Measurements from ENCODE around the gene SMC1B. TPM values are rescaled to one million over a fixed set of nuclear protein-coding genes. Genes with fewer than 3 reads are reported as not detected.

Gene SMC1B
- total RNA-seq, 4 donors from 2014 or later = 0.35 TPM; not detected in 3

DNA sequence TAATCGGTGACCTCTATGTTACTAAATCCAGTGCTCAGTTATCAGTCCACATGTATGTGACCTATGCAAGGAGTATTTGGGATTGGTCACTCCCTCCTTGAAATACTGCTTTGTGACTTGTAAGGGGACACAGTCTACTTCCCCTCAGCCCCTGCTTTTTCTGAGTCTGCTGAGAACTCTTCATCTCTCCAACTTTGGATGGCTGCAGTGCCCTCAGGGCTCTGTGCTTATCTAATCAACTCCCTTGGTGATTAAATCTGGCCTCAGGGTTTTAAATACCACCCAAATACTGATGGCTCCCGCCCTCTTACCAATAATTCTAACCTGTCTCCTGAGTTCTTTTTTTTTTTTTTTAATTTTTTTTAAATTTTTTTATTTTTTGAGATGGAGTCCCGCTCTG is 63.5 kb downstream of the SMC1B start:
- H3K4me1 ChIP-seq = no peaks in the 10 kb centered on the region
- intact Hi-C loops (cut with DNase I; ENCODE audit: low total_unique reads) = no loop called here
- no peak overlapping the region for H3K4me3 ChIP-seq
- no peaks in the 10 kb centered on the region for H3K27me3 ChIP-seq
- H3K36me3 ChIP-seq = no peaks in the 10 kb centered on the region
- no peaks in the 10 kb centered on the region for H3K9me3 ChIP-seq
- TF ChIP-seq POLR2A (IDR thresholded peaks at IDR 0.05) = no peak
- TF ChIP-seq, protein P1, sequence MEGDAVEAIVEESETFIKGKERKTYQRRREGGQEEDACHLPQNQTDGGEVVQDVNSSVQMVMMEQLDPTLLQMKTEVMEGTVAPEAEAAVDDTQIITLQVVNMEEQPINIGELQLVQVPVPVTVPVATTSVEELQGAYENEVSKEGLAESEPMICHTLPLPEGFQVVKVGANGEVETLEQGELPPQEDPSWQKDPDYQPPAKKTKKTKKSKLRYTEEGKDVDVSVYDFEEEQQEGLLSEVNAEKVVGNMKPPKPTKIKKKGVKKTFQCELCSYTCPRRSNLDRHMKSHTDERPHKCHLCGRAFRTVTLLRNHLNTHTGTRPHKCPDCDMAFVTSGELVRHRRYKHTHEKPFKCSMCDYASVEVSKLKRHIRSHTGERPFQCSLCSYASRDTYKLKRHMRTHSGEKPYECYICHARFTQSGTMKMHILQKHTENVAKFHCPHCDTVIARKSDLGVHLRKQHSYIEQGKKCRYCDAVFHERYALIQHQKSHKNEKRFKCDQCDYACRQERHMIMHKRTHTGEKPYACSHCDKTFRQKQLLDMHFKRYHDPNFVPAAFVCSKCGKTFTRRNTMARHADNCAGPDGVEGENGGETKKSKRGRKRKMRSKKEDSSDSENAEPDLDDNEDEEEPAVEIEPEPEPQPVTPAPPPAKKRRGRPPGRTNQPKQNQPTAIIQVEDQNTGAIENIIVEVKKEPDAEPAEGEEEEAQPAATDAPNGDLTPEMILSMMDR (IDR thresholded peaks at IDR 0.05) = no peak
- H3K27ac ChIP-seq = no peak overlapping the region
- DNase-seq = no peak

DNA sequence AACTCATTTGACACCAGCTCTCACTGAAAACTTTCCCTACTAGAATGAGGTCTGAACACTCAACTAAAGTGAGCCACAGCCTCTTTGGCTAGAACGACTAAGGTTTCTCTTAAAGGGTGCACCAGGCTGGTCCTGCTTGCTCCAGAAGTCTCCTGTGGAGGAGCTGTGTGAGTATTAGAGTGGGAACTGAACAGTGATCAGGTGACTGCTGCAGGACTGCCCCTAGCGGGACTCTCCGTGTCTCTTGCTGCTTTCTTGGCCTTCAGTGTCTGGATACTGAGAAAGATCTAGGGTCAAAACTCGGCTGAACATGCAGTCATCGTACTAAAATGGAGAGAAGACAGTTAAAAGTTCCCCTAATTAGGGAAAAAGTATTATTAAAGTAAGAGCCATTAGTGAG is 69.1 kb downstream of the SMC1B start:
- DNase-seq = no peak
- intact Hi-C loops (cut with DNase I; ENCODE audit: low total_unique reads) = no loop called here
- TF ChIP-seq POLR2A (IDR thresholded peaks at IDR 0.05) = no peak
- TF ChIP-seq, protein P1 (IDR thresholded peaks at IDR 0.05) = peak in 1 of 4 experiments; percentile 20
- H3K4me1 ChIP-seq = no peaks in the 10 kb centered on the region
- no peaks in the 10 kb centered on the region for H3K36me3 ChIP-seq
- H3K4me3 ChIP-seq = no peak overlapping the region
- no peaks in the 10 kb centered on the region for H3K9me3 ChIP-seq
- no peaks in the 10 kb centered on the region for H3K27me3 ChIP-seq
- no peak overlapping the region for H3K27ac ChIP-seq

DNA sequence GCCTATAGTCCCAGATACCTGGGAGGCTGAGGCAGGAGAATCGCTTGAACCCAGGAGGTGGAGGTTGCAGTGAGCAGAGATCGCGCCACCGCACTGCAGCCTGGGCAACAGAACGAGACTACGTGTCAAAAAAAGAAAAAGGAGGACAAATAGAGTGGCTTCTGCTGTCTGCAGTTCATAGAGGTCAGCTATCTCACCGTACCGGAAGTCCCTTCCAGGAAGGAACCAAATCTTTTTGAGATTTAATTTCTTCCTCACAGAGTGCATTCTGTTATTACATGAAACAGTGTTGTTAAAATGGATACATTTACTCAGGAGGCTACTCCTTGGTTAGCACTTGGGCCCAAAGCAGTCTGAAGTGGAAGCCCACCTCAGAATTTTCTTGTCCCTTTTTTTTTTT is 70.3 kb downstream of the SMC1B start:
- Histone ChIP-seq H3K36me3 (no peaks in the 10 kb centered on the region), H3K4me3 (no peak overlapping the region), H3K27me3 (no peaks in the 10 kb centered on the region), H3K9me3 (no peaks in the 10 kb centered on the region), H3K27ac (no peak overlapping the region), H3K4me1 (no peaks in the 10 kb centered on the region)
- intact Hi-C loops (cut with DNase I; ENCODE audit: low total_unique reads) = no loop called here
- no peak for DNase-seq
- no peak for TF ChIP-seq POLR2A (IDR thresholded peaks at IDR 0.05)
- TF ChIP-seq, protein P1 (IDR thresholded peaks at IDR 0.05) = no peak

DNA sequence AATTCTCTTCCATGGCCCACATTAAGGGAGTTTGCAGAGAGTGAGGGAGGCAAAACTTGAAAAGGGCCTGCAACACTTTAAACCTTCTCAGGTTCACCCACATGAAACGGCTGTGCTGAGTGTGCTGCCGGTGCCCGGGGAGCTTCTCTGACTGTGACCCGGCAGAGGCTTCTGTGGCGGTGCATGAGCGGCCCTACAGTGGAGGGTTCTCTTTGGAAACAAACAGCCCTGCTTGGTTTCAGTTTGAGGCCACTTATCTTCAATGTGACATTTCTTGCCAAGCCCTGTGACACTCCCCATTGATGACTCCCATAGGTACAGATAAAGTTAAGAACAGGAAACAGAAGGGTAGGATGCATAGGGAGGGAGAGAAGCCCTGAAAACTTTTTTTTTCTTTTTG is 71.9 kb downstream of the SMC1B start:
- intact Hi-C loops (cut with DNase I; ENCODE audit: low total_unique reads) = no loop called here
- Histone ChIP-seq H3K4me3 (no peak overlapping the region), H3K36me3 (no peaks in the 10 kb centered on the region), H3K9me3 (no peaks in the 10 kb centered on the region), H3K4me1 (no peaks in the 10 kb centered on the region), H3K27me3 (no peaks in the 10 kb centered on the region), H3K27ac (no peak overlapping the region)
- no peak for DNase-seq
- no peak for TF ChIP-seq POLR2A (IDR thresholded peaks at IDR 0.05)
- TF ChIP-seq, protein P1 (IDR thresholded peaks at IDR 0.05) = no peak

DNA sequence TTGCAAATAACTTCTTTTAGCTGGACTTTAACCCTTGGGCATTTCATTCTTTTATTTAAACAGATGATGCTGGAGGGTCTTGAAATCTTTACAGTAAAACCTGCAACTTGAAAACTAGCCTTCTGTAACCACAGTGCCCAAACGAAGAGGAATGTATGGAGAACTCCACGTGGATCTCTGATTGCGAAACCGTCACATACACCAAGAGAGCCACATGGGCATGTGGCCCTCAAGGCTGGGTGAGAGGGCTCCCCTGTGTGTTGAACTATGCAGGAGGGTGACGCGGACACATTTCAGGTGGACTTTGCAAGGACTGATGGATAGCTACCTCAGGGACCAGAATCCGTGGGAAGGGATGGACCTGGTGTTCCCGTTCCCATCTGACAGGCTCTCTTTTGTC is 73.1 kb downstream of the SMC1B start:
- intact Hi-C loops (cut with DNase I; ENCODE audit: low total_unique reads) = no loop called here
- DNase-seq = no peak
- Histone ChIP-seq H3K9me3 (no peaks in the 10 kb centered on the region), H3K27ac (no peak overlapping the region), H3K27me3 (no peaks in the 10 kb centered on the region), H3K4me3 (no peak overlapping the region), H3K36me3 (no peaks in the 10 kb centered on the region), H3K4me1 (no peaks in the 10 kb centered on the region)
- TF ChIP-seq, protein P1 (IDR thresholded peaks at IDR 0.05) = no peak
- no peak for TF ChIP-seq POLR2A (IDR thresholded peaks at IDR 0.05)

All from uterus (tissue), 4 donors.